ENCODE measurements around the gene MED26. TPM values are rescaled to one million over a fixed set of nuclear protein-coding genes. Genes with fewer than 3 reads are reported as not detected.
A peak's percentile ranks its signal among the peaks of the same experiment; 100 is the strongest.
"Not testable (repeated sequence)": the region's sequence is repeated elsewhere in the genome, so short reads cannot be mapped to it uniquely, and the experiment has no call there.

The MED26 gene
- total RNA-seq, 1 donor from 2014 or later, result 3.3 TPM

DNA sequence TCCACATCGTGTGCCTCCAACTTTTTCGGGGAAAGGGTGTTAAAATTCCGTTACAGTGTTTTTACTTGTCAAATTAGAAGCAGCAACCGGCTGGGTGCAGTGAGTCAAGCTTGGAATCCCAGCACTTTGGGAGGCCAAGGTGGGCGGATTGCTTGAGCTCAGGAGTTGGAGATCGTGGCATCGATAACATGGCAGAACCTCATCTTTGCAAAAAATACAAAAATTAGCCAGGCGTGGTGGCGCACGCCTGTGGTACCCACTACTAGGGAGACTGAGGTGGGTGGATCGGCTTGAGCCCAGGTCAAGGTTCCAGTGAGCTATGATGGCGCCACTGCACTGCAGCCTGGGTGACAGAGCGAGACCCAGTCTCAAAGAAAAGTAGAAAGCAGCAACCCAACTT, 54.7 kb downstream of the MED26 start:
- DNase-seq, result no peak

- DNase-seq, result peak; percentile 93
These were observed 55.4 kb downstream of the MED26 start, which contains the start of gene SLC35E1 for GRCh38 chr19:16572332-16573211. Gene SLC35E1, minus strand, starts transcription at chr19:16572415. Its CDS starts 51 bp downstream, at chr19:16572364.

- no peak for DNase-seq
These were observed 56.1 kb downstream of the MED26 start for GRCh38 chr19:16571822-16572331.

DNA sequence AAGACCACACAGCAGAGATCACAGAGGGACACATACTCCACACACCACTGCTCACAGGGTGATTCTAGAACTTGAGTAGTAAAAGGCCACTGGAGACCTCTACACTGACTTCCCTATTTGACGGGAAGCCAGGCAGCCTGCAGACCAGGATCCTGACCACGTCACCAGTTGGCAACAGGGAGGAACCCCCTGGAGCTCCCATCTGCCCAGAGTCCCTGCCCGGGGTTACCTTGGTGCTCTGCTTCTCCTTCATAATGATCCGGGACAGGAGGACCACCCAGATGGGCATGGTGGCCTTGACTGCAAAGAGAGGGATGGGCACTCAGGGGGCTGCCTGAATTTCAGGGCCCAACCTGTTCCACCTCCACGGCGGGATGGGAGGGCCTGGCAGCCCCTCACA, 56.7 kb downstream of the MED26 start:
- no peak for DNase-seq

DNA sequence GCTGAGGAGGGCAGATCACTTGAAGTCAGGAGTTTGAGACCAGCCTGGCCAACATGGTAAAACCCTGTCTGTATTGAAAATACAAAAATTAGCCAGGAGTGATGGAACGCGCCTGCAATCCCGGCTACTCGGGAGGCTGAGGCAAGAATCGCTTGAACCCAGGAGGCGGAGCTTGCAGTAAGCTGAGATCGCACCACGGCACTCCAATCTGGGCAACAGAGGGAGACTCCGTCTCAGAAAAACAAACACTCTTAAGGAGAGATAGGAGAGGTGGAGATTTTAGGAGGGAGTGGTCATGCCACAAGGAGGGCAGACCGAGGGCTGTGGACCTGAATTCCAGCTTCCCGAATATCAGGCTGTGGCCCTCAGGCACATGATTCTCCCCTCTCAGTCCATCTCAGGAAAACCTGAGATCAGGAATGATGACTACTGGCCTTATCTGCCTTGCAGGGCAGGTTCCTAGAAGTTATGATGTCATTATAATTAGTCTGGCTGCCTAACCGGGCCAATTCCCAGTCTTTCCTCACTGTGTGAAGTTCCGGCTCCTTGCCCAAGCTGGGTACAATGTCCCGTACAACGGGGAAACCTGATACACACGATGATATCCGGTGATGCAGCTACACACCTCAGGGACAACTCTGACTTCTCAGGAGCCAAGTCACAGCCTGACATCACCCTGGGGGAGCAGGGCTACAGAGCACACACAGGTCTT, 58.2 kb downstream of the MED26 start:
- no peak for DNase-seq

GRCh38 chr19:16566702-16567101, 61.3 kb downstream of the MED26 start:
- DNase-seq, result no peak

DNA sequence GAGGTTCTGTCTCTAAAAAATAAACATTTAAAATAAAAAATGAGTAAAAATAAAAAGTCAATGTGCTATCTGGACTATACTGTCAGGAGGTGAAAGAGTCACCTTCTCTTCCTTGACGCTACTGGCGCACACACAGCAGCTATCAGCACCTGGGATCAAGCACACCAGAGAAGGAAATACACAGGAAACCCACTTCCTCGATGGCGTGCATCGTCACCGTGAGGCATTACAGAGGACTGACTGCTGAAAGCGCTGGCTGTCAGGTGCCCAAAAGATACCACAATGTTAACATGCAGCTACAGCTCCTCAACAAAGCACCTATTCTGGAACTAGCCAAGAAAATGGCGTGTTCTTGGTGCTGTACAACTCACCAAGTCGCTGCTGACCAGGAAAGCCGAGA, 61.8 kb downstream of the MED26 start:
- no peak for DNase-seq

DNA sequence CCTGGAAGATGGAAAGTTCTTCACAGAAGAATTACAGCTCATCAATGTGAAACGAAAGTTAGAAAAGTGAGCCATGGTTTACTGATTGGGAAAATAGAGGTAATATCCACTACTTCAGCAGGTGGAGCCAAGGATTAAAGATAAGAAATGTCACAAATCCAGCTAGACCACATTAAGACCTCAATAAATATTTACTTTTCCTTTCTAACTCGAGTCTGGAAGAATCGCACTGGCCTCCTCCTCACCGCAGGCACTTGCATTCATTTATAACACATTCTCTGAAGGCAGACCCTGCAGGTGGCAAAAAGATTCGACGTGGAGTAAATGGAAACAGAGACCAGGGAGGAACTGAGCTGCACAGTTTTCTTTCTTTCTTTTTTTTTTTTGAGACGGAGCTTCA, 63.2 kb downstream of the MED26 start:
- DNase-seq, result no peak

DNA sequence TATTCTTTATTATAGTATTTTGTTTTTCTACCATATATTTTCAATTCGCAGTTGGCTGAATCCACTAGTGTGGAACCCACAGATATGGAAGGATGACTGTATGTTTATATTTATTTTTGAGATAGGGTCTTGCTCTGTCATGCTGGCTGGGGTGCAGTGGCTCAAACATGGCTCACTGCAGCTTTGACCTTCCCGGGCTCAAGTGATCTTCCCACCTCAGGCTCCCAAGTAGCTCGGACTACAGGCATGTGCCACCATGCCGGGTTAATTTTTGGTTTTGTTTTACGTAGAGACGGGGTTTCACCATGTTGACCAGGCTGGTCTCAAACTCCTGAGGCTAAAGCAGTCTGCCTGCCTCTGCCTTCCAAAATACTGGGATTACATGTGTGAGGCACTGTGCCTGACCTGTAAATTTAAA, 65.4 kb downstream of the MED26 start:
- DNase-seq, result no peak

DNA sequence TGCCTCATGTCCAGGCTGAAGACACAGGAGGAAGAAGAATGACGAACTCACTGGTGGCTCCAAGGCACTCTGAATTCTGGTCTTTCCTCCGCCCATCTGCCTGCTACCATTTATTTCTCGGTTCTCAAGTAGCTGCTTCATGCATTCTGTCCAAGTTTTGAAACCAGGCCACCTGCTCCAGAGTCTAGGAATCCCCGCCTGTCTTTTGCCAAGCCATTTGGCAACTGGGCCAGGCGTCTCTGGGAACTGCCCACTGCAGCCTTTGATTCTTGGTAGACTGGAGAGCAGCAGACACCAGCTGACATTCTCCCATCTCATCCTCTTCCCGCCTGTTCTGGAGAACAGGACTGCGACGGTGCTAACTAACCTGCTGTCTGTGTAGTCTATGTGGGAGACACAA, 66.6 kb downstream of the MED26 start:
- peak; percentile 20 for DNase-seq

- DNase-seq, result no peak
These were observed 68.2 kb downstream of the MED26 start for GRCh38 chr19:16559780-16560276.

DNA sequence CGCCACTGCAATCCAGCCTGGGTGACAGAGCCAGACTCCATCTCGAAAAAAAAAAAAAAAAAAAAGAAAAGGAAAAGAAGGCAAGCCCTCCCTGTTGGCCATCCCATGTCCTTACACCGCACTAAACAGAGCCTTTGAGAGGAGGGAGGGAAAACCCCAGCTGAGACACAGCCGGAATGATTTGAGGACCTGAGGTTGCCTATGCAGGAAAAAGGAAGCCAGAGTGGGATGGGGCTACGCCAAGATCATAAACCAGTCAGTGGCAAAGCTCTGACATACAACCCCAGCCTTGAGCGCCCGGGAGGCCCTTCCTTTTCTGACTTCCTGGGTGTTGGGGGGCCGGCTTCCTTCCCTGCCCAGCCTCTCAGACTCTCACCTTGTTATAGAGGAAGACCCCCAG, 73.2 kb downstream of the MED26 start:
- DNase-seq, result no peak

- not testable (repeated sequence) for DNase-seq
These were observed 76.1 kb downstream of the MED26 start for GRCh38 chr19:16551902-16552301.

- DNase-seq, result no peak
These were observed 79.0 kb downstream of the MED26 start for GRCh38 chr19:16548956-16549355.

DNA sequence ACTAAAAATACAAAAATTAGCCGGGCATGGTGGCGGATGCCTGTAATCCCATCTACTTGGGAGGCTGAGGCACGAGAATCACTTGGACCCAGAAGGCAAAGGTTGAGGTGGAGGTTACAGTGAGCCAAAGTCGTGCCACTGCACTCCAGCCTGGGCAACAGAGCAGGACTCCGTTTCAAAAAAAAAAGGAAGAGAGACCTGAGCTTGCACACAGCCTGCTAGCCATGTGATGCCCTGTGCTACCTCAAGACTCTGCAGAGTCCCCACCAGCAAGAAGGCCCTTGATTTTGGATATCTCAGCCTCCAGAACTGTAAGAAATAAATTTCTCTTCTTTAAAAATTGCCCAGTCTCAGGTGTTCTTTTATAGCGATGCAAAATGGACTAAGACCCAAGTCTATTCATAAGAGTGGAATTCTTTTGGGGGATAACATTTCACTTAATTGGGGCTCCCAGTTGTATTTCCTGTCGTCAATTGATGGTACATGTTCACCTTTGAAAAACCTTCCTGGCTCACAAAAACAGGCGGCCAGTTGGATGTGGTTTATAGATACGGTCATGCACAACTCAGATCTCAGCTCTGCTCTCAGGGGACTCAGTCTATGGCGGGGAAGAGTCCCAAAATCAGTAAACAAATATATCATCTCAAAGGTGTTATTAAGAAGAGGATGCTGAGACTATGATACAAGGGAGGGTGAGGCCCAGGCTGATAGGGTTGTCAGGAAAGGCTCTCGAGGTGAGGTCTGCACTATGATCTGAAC, 83.4 kb downstream of the MED26 start:
- no peak for DNase-seq

DNA sequence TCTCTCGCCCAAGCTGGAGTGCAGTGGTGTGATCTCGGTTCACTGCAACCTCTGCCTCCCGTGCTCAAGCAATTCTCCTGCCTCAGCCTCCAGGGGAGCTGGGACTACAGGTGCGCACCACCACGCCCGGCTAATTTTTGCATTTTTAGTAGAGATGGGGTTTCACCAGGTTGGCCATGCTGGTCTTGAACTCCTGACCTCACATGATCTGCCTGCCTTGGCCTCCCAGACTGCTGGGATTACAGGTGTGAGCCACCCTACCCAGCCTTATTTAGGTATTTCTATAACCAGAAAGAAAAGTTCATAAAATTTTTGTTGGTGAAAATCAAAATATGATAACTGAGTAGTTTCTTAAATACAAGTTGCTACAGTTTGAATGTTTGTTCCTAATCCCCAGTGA, 84.3 kb downstream of the MED26 start:
- not testable (repeated sequence) for DNase-seq

DNA sequence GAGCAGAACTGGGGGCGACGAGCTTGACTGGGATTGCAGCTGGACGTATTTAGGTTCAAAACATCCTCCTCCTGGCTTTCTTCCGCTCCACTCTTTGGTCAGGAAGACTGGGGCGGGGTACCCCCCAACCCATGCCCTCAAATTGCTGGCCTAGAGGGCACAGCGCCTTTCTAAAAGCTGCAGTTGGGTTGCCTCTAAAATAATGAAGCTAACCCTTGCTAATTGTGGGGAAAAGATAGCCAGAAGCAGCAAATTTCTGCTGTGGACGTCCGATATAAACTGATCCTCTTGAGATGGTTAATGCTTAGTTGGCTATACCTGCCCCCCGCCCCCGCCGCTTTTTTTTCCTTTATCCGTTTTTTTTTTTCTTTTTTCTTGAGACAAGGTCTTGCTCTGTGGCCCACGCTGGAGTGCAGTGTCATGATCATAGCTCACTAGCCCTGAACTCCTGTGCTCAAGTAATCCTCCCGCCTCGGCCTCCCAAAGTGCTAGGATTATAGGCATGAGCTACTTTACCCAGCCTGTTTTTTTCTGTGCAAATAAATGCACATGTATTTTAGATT, 85.0 kb downstream of the MED26 start:
- no peak for DNase-seq

DNA sequence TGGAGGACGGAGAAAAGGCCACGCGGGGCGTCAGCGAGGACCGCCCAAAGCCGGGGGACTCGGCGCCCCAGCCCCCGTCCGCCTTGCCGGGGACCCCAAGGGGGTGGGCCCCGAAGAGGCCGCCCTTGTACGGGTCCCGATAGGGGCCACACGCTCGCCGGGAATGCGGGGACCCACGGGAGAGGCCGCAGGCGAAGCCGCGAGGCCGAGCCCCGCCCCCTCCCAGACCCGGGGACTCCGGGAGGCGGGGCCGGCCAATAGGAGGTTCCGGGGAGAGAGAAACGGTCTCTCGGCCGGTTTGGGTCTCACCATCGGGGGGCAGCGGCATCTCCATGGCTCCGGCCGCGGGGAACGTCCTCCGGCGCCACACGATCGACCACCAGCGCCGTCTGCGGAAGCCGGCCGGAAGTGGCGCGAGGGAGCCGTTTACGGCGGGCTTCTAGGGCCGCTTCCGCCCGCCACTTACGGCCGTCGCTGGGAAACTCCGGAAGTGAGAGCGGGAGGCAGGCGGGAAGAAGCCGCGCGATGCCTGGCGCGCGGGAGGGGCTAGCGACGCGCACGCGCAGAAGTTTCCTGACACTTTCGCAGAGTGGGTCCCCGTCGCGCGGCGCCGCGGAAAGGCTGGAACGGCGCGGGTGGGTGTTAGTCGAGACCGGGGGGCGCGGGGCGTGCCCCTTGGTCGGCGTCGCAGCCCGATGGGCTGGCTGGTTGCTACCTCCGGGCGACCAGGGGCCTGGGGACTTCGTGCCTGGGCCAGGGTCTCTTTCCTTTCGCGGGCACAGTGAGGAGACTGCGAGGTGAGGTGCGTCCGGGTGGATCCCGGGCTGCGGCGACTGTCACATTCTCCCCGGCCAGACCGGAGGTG, 85.7 kb downstream of the MED26 start, which contains the start of gene CHERP:
CHERP (minus strand) TSS at position 393 of the 865 bp plus-strand sequence; CDS start at position 334, 59 bp downstream.
- peak; percentile 86 for DNase-seq

- no peak for DNase-seq
These were observed 86.4 kb downstream of the MED26 start for GRCh38 chr19:16541526-16542044.

- no peak for DNase-seq
These were observed 87.1 kb downstream of the MED26 start for GRCh38 chr19:16540948-16541347.

DNA sequence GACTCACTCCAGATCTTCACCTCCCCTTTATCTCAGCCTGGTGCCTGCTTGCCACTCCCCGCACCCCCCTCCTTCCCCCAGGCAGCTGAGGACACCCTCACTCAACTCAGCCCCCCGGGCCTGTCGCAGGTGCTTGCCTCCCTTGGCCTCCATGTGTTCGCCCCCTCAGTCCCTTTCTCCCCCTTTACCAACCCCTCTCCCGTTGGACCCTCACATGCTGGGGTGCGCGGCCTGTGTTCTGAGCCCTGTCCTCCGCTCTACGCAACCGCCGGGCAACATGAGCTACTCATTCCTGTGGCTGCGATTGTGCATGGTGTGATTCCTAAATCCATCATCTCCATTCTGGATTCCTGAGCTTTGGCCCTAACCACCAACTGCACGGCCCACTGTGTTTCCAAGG, 90.9 kb downstream of the MED26 start:
- no peak for DNase-seq
